ENCODE measurements around the gene SCN5A.

SCN5A gene

DNA sequence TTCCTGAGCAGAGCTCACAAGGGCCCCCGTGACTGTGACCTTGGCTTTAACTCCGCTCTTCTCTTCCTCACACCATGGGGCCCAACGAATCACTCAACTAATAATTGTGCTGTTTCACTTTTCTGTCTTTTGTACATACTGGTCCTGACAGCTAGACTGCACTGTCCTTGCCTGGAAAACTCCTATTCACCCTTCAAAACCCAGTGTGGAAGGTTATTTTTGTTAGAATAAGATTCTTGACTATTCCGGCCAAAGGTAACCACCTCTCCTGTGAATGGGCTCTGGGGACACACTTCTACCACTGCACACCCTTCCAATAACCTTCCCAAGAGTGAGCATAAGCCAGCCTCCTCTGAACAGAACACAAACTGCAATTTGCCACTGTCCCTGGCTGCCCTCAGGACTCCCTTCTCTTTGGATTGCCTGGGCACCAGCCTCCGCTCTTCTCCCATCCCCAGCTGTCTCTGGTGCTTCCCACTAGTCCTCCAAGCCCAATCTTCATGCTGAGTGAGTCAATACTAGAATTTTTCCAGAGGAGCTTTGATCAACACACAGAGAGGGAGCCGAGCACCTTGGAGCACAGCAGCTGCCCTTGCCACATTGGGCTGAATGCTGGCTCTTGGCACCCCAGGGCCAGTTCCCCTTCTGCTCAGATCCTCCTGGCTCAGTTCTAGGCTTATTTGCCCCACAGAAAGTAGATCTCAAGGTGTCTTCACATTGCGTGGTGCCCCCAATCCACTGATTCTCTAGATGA lies 2.1 kb downstream of the SCN5A start:
- H3K36me3 ChIP-seq (ENCODE audit: control insufficient read depth in 2 of 2, insufficient read depth in 2 of 2, low read length in 2 of 2), result no peaks in the 10 kb centered on the region
- no peak overlapping the region for H3K27ac ChIP-seq (ENCODE audit: low read length)
- no peak overlapping the region for H3K9ac ChIP-seq (ENCODE audit: low read length in 2 of 2)
- H3K27me3 ChIP-seq (ENCODE audit: control insufficient read depth in 1 of 2, insufficient read depth in 2 of 2, low read length in 2 of 2), result peaks cover 27 to 32% of the 10 kb centered on the region in 2 donors
- H3K4me1 ChIP-seq (ENCODE audit: control insufficient read depth, insufficient read depth, low read length), result peaks cover 21% of the 10 kb centered on the region
- no peak overlapping the region for H3K4me3 ChIP-seq (ENCODE audit: low read length in 2 of 2)
- no peaks in the 10 kb centered on the region for H3K9me3 ChIP-seq (ENCODE audit: control insufficient read depth in 2 of 2, low read length in 2 of 2)

DNA sequence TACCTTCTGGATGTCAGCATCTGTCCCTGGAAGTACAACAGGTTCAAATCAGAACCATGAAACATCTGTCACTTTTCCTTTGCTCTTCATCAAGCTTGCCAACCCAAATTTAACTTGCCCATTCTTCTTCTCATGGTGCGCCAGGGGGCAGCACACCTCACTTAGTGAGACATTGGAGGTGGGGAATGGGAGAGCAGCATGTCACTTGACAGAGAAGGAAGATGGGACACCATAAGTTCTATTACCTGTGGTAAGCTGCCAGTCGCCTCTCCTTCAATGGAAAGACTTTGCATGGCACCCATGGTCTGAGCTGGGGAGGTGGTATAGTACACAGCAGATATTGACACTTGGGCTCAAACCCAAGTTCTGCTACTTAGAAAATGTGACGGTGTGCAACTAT lies 2.9 kb downstream of the SCN5A start:
- peaks cover 21% of the 10 kb centered on the region for H3K4me1 ChIP-seq (ENCODE audit: control insufficient read depth, insufficient read depth, low read length)
- peaks cover 26 to 31% of the 10 kb centered on the region in 2 donors for H3K27me3 ChIP-seq (ENCODE audit: control insufficient read depth in 1 of 2, insufficient read depth in 2 of 2, low read length in 2 of 2)

DNA sequence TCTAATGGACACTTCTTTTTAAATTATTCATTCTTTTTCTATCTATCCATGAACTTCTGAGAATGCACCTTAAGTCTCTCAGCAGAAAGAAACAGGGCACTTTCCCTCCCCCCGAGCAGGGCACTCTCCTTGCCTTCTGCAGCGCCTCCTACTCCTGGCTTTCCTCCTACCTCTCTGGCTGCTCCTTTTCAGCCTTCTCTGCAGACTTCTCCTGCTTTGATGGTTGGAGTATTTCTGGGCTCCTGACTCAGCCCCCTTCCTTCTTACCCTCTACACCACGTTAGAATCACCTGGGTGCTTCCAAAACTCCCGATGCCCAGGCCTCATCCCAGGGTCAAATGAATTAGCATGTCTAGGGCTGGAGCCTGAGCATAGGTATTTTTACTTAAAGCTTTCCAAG lies 3.4 kb downstream of the SCN5A start:
- Histone ChIP-seq H3K27me3 (ENCODE audit: control insufficient read depth in 1 of 2, insufficient read depth in 2 of 2, low read length in 2 of 2) (peaks cover 26 to 27% of the 10 kb centered on the region in 2 donors), H3K27ac (ENCODE audit: low read length) (no peak overlapping the region)

More for the DNA sequence above, 2.9 kb downstream of the SCN5A start:
- no peak overlapping the region for H3K9ac ChIP-seq (ENCODE audit: low read length in 2 of 2)
- H3K9me3 ChIP-seq (ENCODE audit: control insufficient read depth in 2 of 2, low read length in 2 of 2), result no peaks in the 10 kb centered on the region
- H3K36me3 ChIP-seq (ENCODE audit: control insufficient read depth in 2 of 2, insufficient read depth in 2 of 2, low read length in 2 of 2), result no peaks in the 10 kb centered on the region
- no peak overlapping the region for H3K4me3 ChIP-seq (ENCODE audit: low read length in 2 of 2)
- H3K27ac ChIP-seq (ENCODE audit: low read length), result no peak overlapping the region

DNA sequence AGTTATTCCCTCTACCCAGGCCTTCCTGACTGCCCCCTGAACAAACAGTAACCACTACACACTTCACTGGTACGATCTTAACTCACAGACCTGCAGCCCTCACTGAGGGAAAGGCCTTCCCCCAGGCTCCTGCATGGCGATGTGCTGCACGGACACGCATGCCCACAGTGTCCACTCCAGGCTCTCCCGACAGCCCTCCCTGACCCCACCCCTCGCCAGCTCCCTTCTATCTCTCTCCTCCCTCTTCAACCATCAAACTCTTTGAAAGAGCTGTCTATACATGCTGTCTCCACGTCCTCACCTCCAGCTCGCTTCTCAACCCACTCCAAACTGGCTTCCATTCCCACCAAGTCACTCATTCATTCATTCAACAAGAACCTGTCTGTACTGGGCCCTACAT lies 3.9 kb downstream of the SCN5A start:
- Histone ChIP-seq H3K27ac (ENCODE audit: low read length) (no peak overlapping the region), H3K4me1 (ENCODE audit: control insufficient read depth, insufficient read depth, low read length) (peaks cover 16% of the 10 kb centered on the region), H3K9ac (ENCODE audit: low read length in 2 of 2) (no peak overlapping the region), H3K4me3 (ENCODE audit: low read length in 2 of 2) (no peak overlapping the region), H3K27me3 (ENCODE audit: control insufficient read depth in 1 of 2, insufficient read depth in 2 of 2, low read length in 2 of 2) (peaks cover 26 to 27% of the 10 kb centered on the region in 2 donors), H3K36me3 (ENCODE audit: control insufficient read depth in 2 of 2, insufficient read depth in 2 of 2, low read length in 2 of 2) (no peaks in the 10 kb centered on the region), H3K9me3 (ENCODE audit: control insufficient read depth in 2 of 2, low read length in 2 of 2) (no peaks in the 10 kb centered on the region)

More for the DNA sequence above, 3.4 kb downstream of the SCN5A start:
- Histone ChIP-seq H3K9ac (ENCODE audit: low read length in 2 of 2) (no peak overlapping the region), H3K4me1 (ENCODE audit: control insufficient read depth, insufficient read depth, low read length) (peaks cover 18% of the 10 kb centered on the region), H3K9me3 (ENCODE audit: control insufficient read depth in 2 of 2, low read length in 2 of 2) (no peaks in the 10 kb centered on the region), H3K36me3 (ENCODE audit: control insufficient read depth in 2 of 2, insufficient read depth in 2 of 2, low read length in 2 of 2) (no peaks in the 10 kb centered on the region), H3K4me3 (ENCODE audit: low read length in 2 of 2) (no peak overlapping the region)

DNA sequence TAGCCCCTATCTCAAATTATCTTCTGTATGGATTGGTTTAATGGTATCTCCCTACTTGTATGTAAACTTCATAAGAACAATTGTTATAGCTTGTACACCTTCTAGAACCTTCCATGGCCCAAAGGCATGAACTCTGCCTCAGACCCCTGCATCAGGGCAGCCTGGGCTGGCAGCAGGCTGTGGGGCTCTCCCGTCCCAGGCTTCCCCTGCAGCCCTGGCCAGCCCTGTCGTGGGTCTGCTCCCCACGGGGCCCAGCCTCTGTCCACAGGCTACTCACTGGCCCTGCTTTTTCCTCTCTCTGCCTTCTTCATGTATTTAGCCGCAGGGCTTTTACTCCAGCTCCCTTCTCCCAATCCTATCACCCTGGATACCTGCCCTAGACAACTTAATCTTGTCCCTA lies 4.4 kb downstream of the SCN5A start:
- no peak overlapping the region for H3K9ac ChIP-seq (ENCODE audit: low read length in 2 of 2)
- H3K4me3 ChIP-seq (ENCODE audit: low read length in 2 of 2), result no peak overlapping the region
- H3K9me3 ChIP-seq (ENCODE audit: control insufficient read depth in 2 of 2, low read length in 2 of 2), result no peaks in the 10 kb centered on the region
- H3K27ac ChIP-seq (ENCODE audit: low read length), result no peak overlapping the region
- H3K36me3 ChIP-seq (ENCODE audit: control insufficient read depth in 2 of 2, insufficient read depth in 2 of 2, low read length in 2 of 2), result no peaks in the 10 kb centered on the region
- H3K4me1 ChIP-seq (ENCODE audit: control insufficient read depth, insufficient read depth, low read length), result peaks cover 15% of the 10 kb centered on the region
- H3K27me3 ChIP-seq (ENCODE audit: control insufficient read depth in 1 of 2, insufficient read depth in 2 of 2, low read length in 2 of 2), result peaks cover 26 to 27% of the 10 kb centered on the region in 2 donors

DNA sequence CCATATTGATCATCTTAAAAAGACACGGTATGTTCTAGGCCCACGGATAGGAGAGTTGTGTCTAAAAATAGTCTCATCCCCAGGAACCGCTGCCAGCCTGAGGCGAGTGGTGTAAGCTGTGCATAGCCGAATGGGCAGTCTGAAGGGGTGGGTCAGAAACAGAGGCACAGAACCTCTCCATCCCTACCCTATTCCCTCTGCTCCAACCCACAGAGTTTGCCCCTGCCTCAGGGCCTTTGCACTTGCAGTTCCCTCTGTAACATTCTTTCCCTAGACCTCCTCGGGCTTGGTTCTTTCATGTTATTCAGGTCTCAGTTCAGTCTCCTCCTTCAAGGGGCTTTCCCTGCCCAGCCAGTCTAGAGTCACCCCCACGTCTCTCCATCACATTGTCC lies 4.8 kb downstream of the SCN5A start:
- Histone ChIP-seq H3K9ac (ENCODE audit: low read length in 2 of 2) (no peak overlapping the region), H3K27ac (ENCODE audit: low read length) (no peak overlapping the region), H3K36me3 (ENCODE audit: control insufficient read depth in 2 of 2, insufficient read depth in 2 of 2, low read length in 2 of 2) (no peaks in the 10 kb centered on the region), H3K4me1 (ENCODE audit: control insufficient read depth, insufficient read depth, low read length) (peaks cover 10% of the 10 kb centered on the region), H3K27me3 (ENCODE audit: control insufficient read depth in 1 of 2, insufficient read depth in 2 of 2, low read length in 2 of 2) (peaks cover 26 to 29% of the 10 kb centered on the region in 2 donors), H3K9me3 (ENCODE audit: control insufficient read depth in 2 of 2, low read length in 2 of 2) (no peaks in the 10 kb centered on the region), H3K4me3 (ENCODE audit: low read length in 2 of 2) (no peak overlapping the region)

DNA sequence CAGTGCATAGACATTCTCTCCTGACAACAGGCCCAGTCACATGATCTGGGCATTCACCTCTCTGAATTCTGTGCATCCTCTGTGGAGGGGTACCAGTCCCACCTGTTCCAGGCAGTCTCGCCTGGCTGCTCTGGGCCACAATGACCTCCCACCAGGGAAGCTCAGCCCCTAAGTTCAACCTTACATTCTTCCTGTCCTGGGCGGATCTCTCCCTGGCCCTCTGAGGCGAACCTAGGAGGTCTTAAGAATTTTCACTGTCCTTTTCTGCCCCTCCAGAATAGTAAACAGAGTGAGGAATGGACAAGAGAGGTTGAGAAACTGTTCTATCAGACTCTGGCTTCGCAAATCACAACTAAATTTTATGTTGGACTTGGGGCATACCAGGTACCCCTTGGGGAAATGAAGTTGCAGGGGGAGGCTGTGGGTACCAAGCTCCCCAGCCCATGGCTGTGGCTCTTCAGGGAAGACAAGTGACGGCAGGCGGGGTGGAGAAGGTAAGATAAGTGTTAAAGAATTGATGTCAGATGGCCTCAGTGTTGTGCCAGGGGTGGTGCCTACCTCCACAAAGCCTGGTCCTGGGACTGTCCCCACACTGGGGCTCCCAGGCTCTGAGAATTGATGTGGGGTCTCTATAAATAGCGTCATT lies 5.3 kb downstream of the SCN5A start:
- Histone ChIP-seq H3K4me1 (ENCODE audit: control insufficient read depth, insufficient read depth, low read length) (peaks cover 7% of the 10 kb centered on the region), H3K27me3 (ENCODE audit: control insufficient read depth in 1 of 2, insufficient read depth in 2 of 2, low read length in 2 of 2) (peaks cover 25 to 29% of the 10 kb centered on the region in 2 donors), H3K9me3 (ENCODE audit: control insufficient read depth in 2 of 2, low read length in 2 of 2) (no peaks in the 10 kb centered on the region), H3K9ac (ENCODE audit: low read length in 2 of 2) (no peak overlapping the region), H3K36me3 (ENCODE audit: control insufficient read depth in 2 of 2, insufficient read depth in 2 of 2, low read length in 2 of 2) (no peaks in the 10 kb centered on the region), H3K4me3 (ENCODE audit: low read length in 2 of 2) (no peak overlapping the region), H3K27ac (ENCODE audit: low read length) (no peak overlapping the region)

DNA sequence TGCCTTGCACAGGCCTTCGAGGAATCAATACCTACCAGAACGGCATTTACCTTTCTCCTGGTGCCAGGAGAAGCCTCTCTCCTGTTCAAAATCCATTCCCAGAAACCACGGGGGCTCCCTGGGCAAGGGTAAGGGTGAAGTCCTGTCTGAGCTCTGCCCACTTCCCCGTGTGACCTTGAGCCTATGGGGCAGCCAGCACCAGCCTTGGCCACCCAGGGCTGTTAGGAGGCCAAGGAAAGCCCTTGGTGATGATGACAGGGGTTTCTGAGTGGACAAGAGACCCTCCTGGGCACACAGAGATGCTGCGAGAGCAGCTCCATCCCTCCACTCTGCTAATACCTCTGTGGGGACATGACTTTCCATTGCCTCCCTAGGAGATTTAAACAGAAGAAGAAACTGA lies 5.9 kb downstream of the SCN5A start:
- H3K9me3 ChIP-seq (ENCODE audit: control insufficient read depth in 2 of 2, low read length in 2 of 2), result no peaks in the 10 kb centered on the region
- H3K4me3 ChIP-seq (ENCODE audit: low read length in 2 of 2), result no peak overlapping the region
- peaks cover 20 to 27% of the 10 kb centered on the region in 2 donors for H3K27me3 ChIP-seq (ENCODE audit: control insufficient read depth in 1 of 2, insufficient read depth in 2 of 2, low read length in 2 of 2)
- no peaks in the 10 kb centered on the region for H3K36me3 ChIP-seq (ENCODE audit: control insufficient read depth in 2 of 2, insufficient read depth in 2 of 2, low read length in 2 of 2)
- peaks cover 2% of the 10 kb centered on the region for H3K4me1 ChIP-seq (ENCODE audit: control insufficient read depth, insufficient read depth, low read length)
- H3K27ac ChIP-seq (ENCODE audit: low read length), result no peak overlapping the region
- H3K9ac ChIP-seq (ENCODE audit: low read length in 2 of 2), result no peak overlapping the region

DNA sequence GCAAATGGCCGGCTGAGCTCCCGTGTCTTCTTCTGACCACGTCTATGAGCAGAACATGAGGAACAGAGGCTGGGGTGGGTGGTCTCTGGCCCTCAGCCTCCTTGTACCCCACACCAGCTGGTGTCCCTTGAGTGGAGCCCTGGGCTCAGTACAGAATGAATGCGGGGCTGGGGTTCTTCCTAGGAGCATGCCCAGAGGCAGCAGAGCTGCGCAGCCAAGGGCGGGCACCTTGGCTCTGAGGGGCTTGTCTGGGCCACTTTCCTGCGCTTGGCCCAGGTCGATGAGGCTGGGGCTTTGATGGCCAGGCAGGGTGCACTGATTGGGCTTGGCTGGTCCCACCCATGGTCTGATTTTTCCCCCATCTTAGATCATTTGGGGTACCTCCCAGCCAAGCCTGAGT lies 6.4 kb downstream of the SCN5A start:
- no peaks in the 10 kb centered on the region for H3K4me1 ChIP-seq (ENCODE audit: control insufficient read depth, insufficient read depth, low read length)
- H3K27ac ChIP-seq (ENCODE audit: low read length), result no peak overlapping the region
- H3K27me3 ChIP-seq (ENCODE audit: control insufficient read depth in 1 of 2, insufficient read depth in 2 of 2, low read length in 2 of 2), result peaks cover 15 to 22% of the 10 kb centered on the region in 2 donors
- no peak overlapping the region for H3K4me3 ChIP-seq (ENCODE audit: low read length in 2 of 2)
- H3K36me3 ChIP-seq (ENCODE audit: control insufficient read depth in 2 of 2, insufficient read depth in 2 of 2, low read length in 2 of 2), result no peaks in the 10 kb centered on the region
- H3K9ac ChIP-seq (ENCODE audit: low read length in 2 of 2), result no peak overlapping the region
- H3K9me3 ChIP-seq (ENCODE audit: control insufficient read depth in 2 of 2, low read length in 2 of 2), result no peaks in the 10 kb centered on the region

DNA sequence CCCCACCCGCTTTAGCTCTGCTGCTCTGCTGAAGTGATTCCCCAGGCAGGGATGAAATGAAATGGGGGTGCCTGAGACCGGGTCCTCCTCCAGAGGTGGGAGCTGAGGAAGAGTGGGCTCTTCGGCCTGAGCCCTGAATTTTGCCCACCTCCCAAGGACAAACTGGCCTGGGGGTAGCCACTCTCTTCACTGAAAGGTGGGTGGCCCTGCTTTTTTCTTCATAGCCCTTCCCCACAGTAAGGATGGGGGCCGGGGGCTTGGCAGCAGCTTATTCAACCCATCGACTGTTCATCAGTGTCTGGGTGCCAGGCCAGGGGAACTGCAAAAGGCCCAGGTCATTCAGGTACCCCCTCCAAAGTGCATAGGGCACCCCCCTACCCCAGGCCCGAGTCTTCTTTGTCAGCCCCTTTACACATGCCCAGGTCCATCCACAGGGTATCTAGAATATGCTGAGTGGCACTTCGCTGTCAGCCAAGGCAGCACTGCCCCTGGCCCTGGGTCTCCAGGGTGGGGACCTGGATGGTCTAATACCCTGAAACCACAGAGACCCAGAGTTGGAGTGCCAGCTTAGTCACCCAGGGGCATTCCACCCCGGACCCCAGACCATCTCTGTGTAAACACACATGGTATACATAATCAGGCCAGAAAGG lies 7.9 kb downstream of the SCN5A start:
- Histone ChIP-seq H3K9ac (ENCODE audit: low read length in 2 of 2) (no peak overlapping the region), H3K4me3 (ENCODE audit: low read length in 2 of 2) (no peak overlapping the region), H3K36me3 (ENCODE audit: control insufficient read depth in 2 of 2, insufficient read depth in 2 of 2, low read length in 2 of 2) (no peaks in the 10 kb centered on the region), H3K4me1 (ENCODE audit: control insufficient read depth, insufficient read depth, low read length) (no peaks in the 10 kb centered on the region), H3K27ac (ENCODE audit: low read length) (no peak overlapping the region), H3K9me3 (ENCODE audit: control insufficient read depth in 2 of 2, low read length in 2 of 2) (no peaks in the 10 kb centered on the region), H3K27me3 (ENCODE audit: control insufficient read depth in 1 of 2, insufficient read depth in 2 of 2, low read length in 2 of 2) (peaks cover 7 to 8% of the 10 kb centered on the region in 2 donors)
